NCI-H1436 treated with DMSO at 0.1 percent for 48 hours (cell line): ENCODE data around the gene CRYBG3.
"Not testable (repeated sequence)": the region's sequence is repeated elsewhere in the genome, so short reads cannot be mapped to it uniquely, and the experiment has no call there.

Experiments used
- DNase-seq: peaks from one replicate; lab custom pipeline; 2025; lab: John Stamatoyannopoulos, UW

Gene CRYBG3

DNA sequence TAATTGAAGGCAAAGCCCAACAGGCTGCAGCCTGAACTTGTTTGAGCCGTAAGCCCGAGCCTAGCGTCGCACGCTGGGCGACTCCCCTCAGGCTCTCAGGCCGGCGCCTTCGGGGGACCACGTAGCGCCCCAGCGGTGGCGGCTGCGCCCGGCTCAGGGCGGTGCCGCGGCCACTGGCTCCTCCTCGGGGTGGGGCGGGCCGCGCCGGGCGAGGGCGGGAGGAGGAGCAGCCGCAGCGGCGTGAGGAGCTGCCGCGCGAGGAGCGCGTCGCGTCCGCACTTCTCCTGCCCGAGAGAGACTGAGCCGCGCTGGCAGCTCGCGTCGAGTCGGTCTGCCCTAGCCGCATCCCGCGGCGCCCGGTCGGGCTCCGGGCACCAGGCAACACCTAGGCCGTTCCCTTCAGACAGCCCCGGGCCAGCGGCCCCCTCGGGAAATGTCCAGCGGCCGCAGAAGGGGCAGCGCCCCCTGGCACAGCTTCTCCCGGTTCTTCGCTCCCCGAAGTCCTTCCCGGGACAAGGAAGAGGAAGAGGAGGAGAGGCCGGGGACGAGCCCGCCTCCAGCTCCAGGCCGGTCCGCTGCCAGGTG lies at the start of gene CRYBG3:
Gene CRYBG3 (plus strand): TSS at position 238 of the 585 bp plus-strand sequence. CDS start 196 bp downstream, at position 434.
- no peak for DNase-seq

DNA sequence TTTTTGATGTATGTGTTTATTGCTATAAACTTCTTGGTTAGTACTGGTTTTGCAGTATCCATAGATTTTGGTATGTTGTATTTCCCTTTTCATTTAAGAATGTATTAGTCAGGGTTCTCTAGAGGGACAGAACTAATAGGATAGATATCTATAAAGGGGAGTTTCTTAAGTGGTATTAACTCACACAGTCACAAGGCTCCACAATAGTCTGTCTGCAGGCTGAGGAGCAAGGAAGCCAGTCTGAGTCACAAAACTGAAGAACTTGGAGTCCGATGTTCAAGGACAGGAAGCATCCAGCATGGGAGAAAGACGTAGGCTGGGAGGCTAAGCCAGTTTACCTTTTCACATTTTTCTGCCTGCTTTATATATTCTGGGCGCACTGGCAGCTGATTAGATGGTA lies 48.9 kb upstream of the CRYBG3 start:
- no peak for DNase-seq

DNA sequence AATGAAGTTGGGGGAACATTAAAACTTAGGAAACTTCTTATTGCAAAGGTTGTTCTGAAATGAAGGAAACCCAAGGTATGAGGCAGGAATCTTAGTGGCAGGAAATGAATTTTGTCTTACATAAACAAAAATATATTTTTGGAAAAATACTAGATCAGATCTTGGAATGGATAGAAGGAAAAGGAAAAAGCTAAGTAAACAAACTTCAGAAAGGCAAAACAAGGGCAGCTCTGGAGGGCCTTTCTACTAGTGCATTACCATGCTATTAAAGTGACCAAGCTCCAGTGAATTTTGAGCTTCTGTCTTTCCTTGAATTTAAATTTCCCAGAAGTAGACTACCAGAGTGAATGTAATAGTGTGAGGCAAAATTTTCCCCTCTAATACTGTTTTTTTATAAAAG lies 43.7 kb upstream of the CRYBG3 start:
- DNase-seq: no peak

DNA sequence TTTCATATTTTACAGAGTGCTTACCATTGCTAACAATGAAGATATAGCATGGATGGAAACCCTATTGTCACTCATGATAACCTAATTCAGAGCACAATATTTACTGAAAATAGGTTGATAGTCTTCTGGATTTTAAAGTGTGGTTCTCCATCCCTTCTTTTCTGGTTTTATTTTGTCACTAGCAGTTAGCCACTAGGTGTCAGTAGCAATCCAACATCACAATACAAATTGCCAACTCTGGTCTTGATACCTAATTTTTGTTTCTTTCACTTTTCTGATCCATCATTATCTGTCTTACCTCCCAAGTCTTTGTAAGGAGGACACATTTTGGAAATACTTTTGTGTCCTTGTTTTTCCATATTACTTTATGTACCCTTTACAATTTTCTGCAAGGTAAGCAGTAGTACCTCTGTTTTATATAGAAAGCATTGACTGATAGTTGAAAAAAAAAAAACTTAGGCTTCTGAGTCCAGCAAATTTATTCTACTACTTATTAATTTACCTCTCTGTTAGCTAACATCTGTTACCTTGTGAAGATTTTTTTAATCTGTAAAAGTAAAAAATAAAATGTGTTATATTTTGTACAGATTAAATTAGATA lies 28.3 kb upstream of the CRYBG3 start:
- peak; percentile 43 for DNase-seq

GRCh38 chr3:97795951-97796350 lies 25.9 kb upstream of the CRYBG3 start:
- no peak for DNase-seq

- no peak for DNase-seq
Measured at GRCh38 chr3:97804471-97804870, 17.3 kb upstream of the CRYBG3 start.

GRCh38 chr3:97810779-97811390 lies 10.9 kb upstream of the CRYBG3 start:
- DNase-seq: no peak

GRCh38 chr3:97815149-97815917 lies 6.5 kb upstream of the CRYBG3 start:
- DNase-seq: no peak

DNA sequence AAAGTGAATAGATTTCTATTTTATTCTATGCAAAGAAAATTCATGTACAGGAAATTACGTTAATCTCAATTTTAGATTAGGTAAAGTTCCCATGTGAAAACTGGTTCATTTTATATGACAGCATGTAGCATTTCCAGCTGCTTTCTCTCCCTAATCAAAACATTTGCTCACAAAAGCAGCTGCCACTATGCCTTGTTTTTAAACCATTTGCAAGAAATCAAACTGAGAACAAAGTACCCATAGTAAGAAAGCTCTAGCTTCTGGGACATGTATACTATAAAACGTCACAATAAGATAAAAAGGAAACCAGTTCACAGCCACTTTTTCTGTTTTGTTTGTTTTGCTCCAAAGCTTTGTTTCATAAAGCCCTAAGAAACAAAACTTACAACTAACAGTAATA lies 5.0 kb upstream of the CRYBG3 start:
- DNase-seq: no peak

DNA sequence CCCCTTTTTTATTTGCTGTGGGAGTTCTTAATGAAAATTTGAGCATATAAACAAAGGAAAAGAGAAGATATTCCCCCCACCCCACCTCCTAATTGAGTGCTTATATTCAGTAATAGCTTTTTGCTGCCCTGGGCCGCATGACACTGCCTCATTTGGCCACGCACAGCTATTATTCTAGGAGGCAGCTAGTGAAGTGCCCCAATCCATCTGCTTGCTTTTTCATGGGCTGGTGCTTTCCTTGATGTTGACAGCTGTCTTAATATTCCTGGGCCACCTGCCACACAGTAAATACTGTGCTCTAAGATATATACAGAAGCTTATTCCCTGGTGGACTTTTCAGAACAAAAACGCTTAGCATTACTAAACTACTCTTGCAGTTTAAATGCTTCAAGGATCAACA lies 3.8 kb upstream of the CRYBG3 start:
- DNase-seq: peak; percentile 96

- DNase-seq: no peak
Measured at GRCh38 chr3:97820780-97821179, 1.0 kb upstream of the CRYBG3 start.

DNA sequence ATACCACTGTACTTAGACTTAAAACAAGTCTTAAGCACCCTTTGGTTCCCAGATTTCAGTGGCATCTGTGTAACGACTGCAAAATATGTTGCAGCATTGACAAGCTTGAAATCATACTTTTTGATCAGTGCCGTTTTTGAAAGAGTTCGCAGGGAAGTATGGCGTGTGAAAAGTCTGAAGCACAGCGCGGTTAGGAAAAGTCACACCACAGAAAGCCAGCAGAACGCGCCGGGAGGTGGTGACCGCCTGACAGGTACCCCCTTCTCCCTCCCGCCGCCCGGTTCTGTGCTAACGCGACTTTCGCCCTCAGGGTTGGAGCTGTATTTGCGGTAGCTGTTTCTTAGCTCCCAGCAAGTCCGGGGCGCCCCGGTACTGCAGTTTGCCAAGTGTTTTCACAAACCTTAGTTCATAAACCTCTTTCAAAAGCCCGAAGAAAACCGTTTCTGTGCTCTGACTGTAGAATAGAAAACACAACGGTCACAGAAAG lies 481 bp upstream of the CRYBG3 start:
- DNase-seq: no peak

DNA sequence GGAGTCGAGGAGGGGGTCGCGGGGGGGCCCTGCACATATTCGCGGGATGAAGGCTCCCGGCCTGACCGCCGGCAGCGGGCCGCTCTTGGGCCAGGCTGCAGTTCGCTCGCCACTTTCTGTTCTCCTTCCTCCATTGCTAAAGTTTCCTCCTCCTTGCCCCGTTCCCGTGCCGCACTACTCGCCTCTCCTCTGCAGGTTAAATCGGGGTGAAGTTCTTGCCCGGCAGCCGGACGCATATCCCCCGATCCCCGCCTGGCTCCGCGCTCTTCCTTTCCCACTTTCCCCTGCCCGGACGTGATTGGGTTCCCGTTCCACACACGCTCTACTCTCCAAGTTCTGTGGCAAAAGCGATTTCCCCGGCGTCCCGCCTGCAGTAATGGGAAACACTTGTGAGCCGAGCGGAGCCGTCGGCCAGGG lies 556 bp downstream of the CRYBG3 start:
- no peak for DNase-seq

DNA sequence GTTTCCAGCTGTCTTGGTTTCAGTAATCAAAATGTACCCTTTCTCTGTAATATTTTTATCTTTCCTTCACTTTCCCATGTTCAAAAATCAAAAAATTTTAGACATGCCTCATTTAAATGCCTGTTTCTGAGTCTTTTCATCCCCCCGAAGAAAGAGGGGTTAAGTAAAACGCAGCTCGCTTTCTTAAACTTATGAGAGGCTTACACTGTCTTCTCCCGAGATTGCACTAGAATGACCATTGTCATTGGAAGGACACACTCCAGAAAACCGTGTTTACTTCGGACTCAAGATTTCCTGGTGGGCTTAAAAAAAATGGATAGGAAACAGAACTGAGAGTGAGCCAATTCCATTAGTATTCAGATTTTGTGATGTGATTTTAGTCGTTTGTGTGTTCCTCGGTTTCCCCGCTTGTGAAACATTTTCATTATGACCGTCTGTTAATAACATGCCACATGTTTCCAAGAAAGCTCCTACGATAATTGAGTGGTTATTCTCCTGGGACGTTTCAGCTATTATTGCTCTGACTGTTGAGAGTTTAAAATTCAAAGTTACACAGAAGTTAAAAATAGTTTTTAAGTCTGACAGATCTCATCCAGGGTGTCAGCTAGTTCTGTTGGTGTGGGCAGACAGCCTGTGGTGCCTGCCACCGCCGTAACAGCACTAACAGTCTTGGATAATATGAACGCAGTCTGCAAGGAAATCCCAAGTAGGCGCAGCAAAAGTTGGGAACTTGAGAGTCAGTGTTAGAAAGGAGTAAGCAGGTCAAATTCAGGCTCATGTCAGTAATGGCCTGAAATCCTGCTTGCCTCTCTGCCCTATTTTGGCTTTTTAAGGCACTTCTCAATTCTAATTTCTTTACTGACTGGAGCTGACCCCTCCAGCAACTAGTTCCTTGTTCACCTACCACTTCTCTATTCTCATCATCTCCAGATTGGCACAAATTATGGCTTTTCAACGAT lies 1.5 kb downstream of the CRYBG3 start:
- DNase-seq: no peak

DNA sequence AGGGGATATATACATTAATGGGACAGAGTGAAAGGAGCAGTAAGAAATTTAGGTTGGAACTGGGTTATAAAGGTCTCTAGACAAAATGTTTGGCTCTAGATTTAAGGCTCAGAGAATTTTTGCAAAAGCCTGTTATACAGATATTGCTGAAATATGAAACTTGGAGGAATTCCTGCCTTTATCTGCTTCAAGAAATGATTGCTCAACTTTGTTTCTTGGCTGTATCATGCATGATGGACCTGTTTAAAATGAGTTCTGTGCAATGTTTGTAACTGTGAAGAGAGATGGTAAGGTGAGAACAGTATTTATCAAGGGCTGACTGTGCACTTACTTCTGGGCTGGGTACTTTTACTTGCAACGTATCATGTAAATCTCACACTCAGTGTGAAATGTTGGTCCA lies 3.3 kb downstream of the CRYBG3 start:
- no peak for DNase-seq

GRCh38 chr3:97827741-97828471 lies 6.1 kb downstream of the CRYBG3 start:
- no peak for DNase-seq

DNA sequence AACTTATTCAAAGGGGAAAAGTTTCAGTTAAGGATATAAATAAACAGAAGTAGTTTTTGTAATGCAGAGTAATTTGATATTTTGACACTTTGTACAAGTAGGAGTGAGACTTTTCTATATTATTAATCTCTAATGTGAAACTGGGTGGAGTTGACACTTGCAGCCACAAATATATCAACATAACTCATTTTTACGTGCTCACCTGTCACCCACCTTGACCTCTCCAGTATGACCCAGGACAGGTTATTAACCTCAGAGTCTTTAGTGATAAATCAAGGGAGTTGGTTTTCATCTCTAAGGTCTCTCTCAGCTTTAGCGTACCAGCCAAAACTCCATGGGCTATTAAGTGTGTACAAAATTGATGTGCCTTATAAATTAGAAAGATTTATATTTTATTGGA lies 7.4 kb downstream of the CRYBG3 start:
- DNase-seq: no peak

DNA sequence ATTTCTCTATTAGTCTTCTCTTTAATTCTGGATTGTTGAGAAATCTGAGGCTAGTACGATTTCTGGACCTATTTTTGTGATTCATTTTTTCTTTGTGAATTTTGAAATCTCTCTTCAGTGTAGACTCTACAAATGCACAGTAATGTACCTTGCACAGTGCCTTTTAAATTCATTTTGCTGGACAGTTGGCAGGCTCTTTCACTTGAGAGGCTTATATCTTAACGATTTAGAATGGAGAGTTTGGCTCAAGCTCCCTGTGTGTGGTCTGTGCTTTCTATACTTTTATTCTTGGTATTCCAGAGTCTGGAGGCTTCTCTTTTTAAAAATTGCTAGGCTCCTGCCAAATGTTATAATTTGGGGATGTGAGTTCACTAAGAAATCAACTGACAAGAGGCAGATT lies 8.8 kb downstream of the CRYBG3 start:
- no peak for DNase-seq

DNA sequence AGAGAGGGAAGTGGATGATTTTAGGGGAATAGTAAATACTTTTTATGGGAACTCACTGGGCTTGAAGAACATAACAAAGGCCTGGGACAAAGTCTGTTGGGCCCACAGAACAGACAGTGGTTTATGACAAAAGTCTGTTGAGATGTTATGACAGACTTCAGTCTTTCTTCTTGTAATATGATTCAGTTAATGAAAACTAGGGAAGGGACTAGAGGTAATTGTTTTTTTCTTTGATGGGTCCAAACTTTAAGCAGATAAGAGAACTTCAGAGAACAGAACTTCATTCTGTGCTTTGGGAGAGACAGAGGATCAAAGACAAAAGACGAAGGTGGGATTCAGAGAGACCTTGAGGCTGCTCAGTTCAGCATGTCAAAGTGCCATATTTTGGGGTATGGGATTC lies 9.3 kb downstream of the CRYBG3 start:
- no peak for DNase-seq

DNA sequence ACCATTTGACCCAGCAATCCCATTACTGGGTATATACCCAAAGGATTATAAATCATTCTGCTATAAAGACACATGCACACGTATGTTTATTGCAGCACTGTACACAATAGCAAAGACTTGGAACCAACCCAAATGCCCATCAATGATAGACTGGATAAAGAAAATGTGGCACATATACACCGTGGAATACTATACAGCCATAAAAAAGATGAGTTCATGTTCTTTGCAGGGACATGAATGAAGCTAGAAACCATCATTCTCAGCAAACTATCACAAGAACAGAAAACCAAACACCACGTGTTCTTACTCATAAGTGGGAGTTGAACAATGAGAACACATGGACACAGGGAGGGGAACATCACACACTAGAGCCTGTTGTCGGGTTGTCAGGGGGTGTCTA lies 11.4 kb downstream of the CRYBG3 start:
- not testable (repeated sequence) for DNase-seq

DNA sequence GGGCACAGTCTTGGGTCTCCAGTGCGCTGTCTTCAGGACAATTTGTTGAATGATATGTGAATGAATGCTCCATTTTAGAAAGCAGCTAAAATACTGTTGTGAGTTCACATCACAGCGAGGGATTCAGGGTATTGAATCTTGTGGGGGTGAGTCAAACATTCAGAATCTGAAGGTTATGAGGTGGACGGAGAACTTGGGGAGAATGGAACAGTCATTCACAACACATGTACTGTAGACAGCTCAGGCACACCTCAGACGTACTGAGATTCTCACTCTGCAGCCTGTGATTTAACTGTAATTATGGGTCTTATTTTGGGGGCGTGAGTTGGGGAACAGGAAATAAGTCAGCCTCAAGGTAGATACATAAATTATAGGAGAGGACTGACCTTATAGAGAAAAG lies 13.9 kb downstream of the CRYBG3 start:
- DNase-seq: no peak
